Stimulated activated CD4-positive, alpha-beta T cell treated with anti-CD3 and anti-CD28 coated beads, Interleukin-15, amount 100 ng/mL, for 48 hours (primary cell): ENCODE data around the gene GPR139.

Source experiments
- DNase-seq, 2 donors: peaks; one replicate each; pipeline ENCODE4 v3.0.0-alpha.2; 2020; ENCODE audit warnings: low read depth in 2 of 2

The GPR139 gene

DNA sequence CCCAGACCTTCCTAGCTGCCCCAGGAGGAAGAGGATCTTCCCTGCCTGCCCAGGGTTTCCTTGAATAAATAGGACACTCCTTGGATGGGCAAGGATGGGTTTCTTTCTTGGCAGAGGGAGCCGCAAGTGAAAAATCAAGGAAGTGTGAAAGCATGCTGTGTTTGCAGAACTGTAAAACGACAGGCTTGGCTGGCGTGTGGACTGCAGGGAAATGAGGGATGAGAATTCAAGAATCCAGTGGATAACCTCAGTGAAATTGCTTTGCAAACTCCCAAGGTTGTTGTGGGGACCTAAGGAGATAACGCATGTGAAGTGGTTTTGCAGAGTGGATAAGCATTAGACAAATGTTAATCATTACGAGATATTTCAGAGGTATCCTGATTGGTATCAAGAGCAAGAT lies 20.4 kb downstream of the GPR139 start:
- DNase-seq, result no peak

GRCh38 chr16:20051611-20052010 lies 22.1 kb downstream of the GPR139 start:
- no peak for DNase-seq

DNA sequence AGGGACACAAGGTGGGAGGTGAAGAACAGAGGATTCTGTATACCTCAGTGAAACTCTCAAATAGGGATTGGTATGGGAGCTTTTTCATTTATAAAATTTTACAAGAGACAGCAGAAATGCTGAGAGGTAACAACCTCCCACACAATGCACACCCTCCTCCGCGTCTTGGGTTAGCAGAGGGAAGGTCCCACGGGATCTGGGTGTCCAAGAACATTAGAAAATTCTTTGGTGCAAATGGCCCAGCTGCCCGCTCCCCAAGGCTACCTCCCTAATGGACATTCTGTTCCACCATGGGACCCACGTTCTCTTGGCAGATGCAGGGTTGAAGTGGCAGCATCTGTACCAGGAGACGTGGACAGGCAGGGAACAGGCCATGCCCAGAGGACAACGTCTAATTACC lies 22.5 kb downstream of the GPR139 start:
- no peak for DNase-seq

GRCh38 chr16:20049831-20050230 lies 23.9 kb downstream of the GPR139 start:
- DNase-seq, result no peak

DNA sequence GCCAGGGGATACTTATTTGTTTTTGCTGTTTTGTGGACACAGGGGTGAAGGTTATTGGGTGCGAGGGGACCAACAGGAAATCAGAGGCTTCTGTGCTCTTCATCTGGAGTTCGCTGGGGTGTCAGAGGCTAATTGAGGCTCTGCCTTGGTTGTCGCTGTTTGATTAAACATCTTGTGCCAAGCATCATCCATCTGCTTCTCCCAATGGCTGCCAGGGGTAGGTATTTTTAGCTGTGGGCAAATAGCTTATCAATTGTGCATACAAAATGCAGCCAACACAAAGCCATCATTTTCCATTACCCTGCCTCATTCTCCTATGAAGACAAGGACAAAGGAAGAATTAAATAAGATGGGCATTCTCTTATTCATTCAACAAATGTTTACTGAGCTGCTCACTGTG lies 27.8 kb downstream of the GPR139 start:
- DNase-seq, result no peak

DNA sequence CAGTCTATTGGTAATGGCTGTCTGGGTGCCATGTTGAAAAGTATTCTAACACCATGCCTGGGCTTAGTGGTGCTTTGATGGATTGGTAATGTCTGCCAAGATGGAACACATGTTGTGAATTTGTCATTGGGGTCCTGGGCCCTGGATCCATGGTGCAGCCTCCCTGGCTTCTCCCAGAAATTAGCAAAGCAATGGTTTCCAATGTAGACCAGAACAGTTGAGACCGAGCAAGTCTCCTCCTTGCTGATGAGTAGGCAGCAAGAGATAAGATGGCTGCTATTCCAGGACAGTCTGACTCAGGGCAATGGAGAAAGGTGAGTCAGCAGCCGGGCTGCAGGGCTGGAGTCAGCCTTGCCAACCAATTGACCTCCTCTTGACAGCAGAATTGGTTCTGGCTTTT lies 30.8 kb downstream of the GPR139 start:
- no peak for DNase-seq

DNA sequence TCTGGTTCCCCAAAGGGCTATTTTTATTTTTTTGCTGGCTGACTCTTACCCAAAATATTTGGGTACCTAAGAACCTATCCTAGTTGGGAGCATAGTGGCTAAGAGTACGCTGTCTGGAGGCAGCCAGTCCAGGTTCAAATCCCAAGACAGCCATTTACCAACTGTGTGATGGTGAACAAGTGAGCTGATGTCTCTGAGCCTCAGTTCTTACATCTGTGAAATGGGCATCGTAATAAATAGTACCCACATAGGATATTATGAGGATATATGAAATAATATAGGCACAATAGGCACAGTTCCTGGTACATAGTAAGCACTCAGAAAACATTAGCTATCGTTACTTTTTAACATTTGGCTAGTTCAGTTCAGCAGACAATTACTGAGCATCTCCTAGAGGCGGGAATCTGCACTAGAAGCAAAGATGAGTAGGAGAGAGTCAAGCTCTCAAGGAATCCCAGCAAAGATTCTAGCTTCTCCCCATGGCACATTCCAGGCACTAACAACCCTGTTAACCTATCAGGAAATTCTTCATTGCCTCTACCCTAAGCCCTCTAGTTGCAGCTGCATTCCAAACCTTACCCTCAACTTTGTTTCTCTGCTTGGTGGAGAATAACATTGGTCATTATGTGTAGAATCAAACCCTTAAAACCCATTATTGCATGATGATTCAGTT lies 31.6 kb downstream of the GPR139 start:
- DNase-seq, result no peak

GRCh38 chr16:20040011-20040410 lies 33.7 kb downstream of the GPR139 start:
- no peak for DNase-seq

DNA sequence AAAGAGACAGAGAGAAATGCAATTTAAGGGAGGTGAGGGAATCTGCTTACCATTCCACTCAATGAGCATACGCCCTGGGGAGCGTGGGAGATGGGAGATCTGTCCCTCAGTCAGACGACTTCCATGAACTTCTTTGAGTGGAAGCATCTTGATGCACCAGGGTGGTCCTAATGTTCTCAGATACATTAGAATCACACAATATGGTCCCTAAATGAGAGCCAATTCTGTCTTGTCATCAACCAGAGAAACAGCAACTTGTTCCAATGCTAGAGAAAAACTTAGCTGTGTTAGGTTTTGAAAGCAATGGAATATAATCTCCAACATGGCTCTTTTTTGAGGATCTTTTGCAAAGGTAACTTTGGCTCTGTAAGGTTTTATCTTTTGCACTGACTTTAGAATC lies 44.1 kb downstream of the GPR139 start:
- DNase-seq, result no peak

- DNase-seq, result no peak
Observed at GRCh38 chr16:20026361-20027072, 47.2 kb downstream of the GPR139 start.

- no peak for DNase-seq
Observed at GRCh38 chr16:20023190-20023589, 50.5 kb downstream of the GPR139 start.

- no peak for DNase-seq
Observed at GRCh38 chr16:20020976-20021375, 52.7 kb downstream of the GPR139 start.

DNA sequence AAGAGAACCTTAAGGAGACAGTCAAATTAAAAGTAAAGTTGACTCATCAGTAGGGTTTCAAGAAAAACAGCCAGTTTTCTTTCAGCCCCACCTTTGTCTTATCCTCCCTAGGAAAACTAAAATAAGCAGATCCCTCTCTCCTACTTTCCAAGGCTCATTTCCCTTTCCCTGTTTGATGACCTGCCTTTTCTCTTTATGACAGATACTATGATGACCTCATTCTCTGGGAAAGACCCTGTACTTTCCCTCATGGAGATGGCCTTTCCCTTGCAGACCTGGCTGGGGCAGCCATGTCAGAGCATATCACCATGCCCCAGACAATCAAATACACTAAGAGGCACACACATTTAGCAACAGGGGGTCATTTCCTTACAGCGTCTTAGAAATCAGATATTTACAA lies 53.6 kb downstream of the GPR139 start:
- no peak for DNase-seq

DNA sequence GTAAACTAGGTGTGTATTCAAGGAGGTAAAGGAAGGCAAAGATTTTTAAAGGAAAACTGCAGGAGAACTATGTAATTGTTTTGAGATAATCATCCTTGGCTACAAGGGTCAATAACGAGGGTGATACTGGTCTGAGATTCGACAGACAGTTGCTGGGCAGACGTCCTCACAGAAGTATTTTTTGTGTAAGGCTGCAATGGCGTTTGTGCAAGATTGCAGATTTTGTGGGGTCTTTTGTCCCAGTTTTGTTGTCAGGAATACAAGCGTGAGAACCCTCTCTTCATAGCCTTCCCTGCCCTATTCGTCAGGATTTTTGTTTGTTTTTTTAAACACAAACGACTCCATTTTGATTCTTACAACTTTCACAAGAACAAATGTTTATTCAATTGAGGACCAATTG lies 57.5 kb downstream of the GPR139 start:
- DNase-seq, result no peak

- no peak for DNase-seq
Observed at GRCh38 chr16:20004931-20005330, 68.8 kb downstream of the GPR139 start.

- no peak for DNase-seq
Observed at GRCh38 chr16:20002936-20003335, 70.8 kb downstream of the GPR139 start.

DNA sequence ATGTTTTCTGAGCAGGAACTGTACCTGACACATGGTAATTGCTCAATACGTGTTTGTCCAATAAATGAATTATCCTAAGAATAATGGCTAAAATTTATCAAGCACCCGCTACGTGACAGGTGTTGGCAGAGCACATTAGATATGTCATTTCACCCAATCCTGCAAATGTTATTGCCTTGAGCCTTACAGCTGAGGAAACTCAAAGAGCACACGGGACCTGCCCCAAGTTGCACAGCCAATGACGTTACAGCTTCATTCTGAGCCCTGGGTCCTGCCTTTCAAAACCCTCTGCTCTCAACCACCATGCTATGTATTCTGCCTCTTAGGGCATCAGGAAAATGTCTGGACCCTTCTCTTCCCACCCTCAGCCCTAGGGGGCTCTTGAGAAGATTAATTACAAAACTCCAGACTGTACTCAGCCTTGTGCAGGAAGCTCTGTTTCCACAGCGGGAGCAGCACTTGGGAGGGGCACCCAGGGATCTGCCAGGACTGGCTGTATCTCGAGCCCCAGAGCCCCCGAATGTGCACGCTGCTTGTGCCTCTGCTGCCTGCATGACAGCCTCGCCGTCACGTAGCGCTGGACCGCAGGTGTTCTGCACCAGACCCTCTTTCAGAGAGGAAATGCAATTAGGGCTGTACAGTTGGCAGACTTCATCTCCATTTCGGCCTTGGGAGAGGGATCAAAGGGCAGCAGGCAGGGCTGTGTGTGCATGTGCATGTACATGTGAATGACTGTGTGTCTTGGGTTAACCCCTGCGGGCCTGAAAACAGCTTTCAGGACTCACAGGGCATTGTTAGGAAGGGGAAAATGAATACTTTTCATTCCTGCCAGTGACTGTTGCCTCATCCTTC lies 71.6 kb downstream of the GPR139 start:
- no peak for DNase-seq

GRCh38 chr16:19997734-19998133 lies 76.0 kb downstream of the GPR139 start:
- no peak for DNase-seq

DNA sequence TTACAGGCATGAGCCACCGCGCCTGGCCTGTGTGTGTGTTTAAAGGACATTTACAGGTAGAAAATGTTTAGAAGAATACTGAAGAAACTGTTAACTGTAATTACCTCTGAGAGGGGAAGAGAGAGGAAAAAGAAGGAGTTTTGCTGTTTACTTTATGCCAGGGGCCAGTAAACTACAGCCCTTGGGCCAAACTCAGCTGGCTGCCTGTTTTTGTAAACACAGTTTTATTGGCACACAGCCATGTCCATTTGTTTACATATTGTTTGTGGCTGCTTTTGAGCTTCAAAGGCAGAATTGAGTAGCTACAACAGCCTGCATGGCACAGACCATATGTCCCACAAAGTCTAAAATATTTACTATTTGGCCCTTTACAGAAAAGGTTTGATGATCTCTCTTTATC lies 76.4 kb downstream of the GPR139 start:
- no peak for DNase-seq

GRCh38 chr16:19994466-19995170 lies 79.1 kb downstream of the GPR139 start:
- DNase-seq, result no peak

GRCh38 chr16:19991614-19992013 lies 82.1 kb downstream of the GPR139 start:
- no peak for DNase-seq

- no peak for DNase-seq
Observed at GRCh38 chr16:19984135-19984534, 89.6 kb downstream of the GPR139 start.
